BLaER1 (cell line): ENCODE measurements around the gene KIRREL3.
"Not testable (repeated sequence)": the region's sequence is repeated elsewhere in the genome, so short reads cannot be mapped to it uniquely, and the experiment has no call there.

Experiments used
- H3K27ac ChIP-seq: shearing (Covaris generic); formaldehyde crosslinking; 2 replicates; pipeline ENCODE4 v1.8.1; 2022
- H3K27me3 ChIP-seq: shearing (Covaris generic); formaldehyde crosslinking; 2 replicates; pipeline ENCODE4 v1.8.1; 2022
- H3K36me3 ChIP-seq: shearing (Covaris generic); formaldehyde crosslinking; 2 replicates; pipeline ENCODE4 v1.8.1; 2022
- H3K4me1 ChIP-seq: shearing (Covaris generic); formaldehyde crosslinking; 2 replicates; pipeline ENCODE4 v1.8.1; 2022
- H3K4me2 ChIP-seq: shearing (Covaris generic); formaldehyde crosslinking; 2 replicates; pipeline ENCODE4 v1.8.1; 2022
- H3K4me3 ChIP-seq: shearing (Covaris generic); formaldehyde crosslinking; 2 replicates; pipeline ENCODE4 v1.8.1; 2022
- H3K9ac ChIP-seq: shearing (Covaris generic); formaldehyde crosslinking; 2 replicates; pipeline ENCODE4 v1.8.1; 2022
- H3K9me3 ChIP-seq: shearing (Covaris generic); formaldehyde crosslinking; 2 replicates; pipeline ENCODE4 v1.8.1; 2022
- H4K20me1 ChIP-seq: shearing (Covaris generic); formaldehyde crosslinking; 2 replicates; pipeline ENCODE4 v1.8.1; 2022
- Cebpa-rat ChIP-seq: shearing (Covaris generic); IDR thresholded peaks from 2 replicates; pipeline ENCODE4 v1.8.1; 2022

The KIRREL3 gene

DNA sequence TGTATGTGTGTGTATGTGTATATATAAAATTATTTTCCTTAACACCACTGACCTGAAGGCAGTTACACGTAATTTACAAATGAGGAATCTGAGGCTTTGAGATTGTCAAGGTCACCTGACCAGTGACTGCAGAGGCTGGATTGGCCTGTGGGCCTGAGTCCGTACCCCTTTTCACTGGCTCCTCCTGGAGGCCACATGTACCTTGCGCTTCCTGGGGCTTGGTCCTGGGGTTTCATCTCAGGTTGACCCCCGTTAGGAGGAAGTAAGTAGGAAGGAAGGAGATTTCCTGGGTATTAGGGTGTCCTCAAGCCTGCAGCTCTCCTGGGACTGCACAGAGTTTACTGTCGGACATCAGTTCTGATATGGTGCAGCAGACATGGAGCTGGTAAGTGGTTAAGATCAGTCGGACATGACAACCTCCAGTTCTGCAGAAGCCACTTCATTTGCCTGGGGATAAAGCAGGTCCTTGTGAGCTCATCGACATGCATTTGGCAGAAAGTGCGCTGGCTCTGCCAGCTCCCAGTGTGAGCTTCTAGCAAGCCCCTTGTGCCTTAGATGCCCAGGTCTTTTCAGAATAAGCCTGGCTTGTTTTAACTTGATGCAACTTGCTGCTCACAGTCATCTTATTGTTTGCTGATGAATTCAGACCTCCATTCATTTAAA lies 608.5 kb downstream of the KIRREL3 start:
- Histone ChIP-seq H3K36me3 (no peaks in the 10 kb centered on the region), H3K4me2 (peak overlapping the region; percentile 84), H3K4me1 (peaks cover 52% of the 10 kb centered on the region), H3K27ac (peak overlapping the region; percentile 69), H3K27me3 (no peaks in the 10 kb centered on the region), H3K4me3 (peak overlapping the region; percentile 18; the same call in 1 of the 2 replicates), H3K9me3 (no peaks in the 10 kb centered on the region), H4K20me1 (no peaks in the 10 kb centered on the region), H3K9ac (peak overlapping the region; percentile 18; the same call in 1 of the 2 replicates)
- no peak for TF ChIP-seq Cebpa-rat

DNA sequence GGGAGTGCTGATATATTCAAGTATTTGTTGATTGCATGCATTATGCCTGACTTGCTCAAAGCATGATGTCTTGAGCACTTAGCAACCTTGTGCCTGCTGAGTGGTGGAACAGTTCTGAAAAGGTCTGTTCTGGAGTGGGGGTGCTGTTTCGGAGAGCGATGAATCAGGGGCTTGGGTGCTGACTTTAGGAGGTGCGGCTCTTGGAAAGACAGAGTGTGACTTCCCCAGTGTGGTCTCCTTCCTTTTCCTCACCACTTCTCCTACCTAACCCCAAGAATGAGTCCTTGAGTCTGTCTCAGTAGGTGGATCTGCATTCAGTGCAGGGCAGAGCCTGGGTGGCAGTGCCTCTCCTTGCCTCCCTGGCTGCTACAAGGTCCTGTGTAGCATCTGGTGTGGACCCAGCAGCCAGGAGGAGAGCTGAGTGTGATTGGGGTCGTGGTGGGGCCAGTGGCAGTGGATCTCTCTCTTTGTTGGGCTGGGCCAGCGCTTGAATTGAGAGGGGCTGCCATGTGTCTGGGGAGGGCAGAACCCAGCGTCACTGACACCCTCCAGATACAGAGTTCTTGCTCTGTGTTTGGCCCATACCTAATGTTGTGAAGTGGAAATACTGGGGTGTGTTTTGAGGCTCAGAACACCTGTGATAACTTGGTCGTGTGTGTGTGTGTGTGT lies 609.1 kb downstream of the KIRREL3 start:
- Histone ChIP-seq H3K9ac (no peak overlapping the region), H3K4me2 (peak overlapping the region; percentile 84), H3K9me3 (no peaks in the 10 kb centered on the region), H3K4me3 (no peak overlapping the region), H3K36me3 (no peaks in the 10 kb centered on the region), H3K27ac (peak overlapping the region; percentile 69; the same call in 1 of the 2 replicates), H3K27me3 (no peaks in the 10 kb centered on the region), H4K20me1 (peaks cover 6% of the 10 kb centered on the region; the same call in 1 of the 2 replicates), H3K4me1 (peaks cover 59% of the 10 kb centered on the region)
- no peak for TF ChIP-seq Cebpa-rat

DNA sequence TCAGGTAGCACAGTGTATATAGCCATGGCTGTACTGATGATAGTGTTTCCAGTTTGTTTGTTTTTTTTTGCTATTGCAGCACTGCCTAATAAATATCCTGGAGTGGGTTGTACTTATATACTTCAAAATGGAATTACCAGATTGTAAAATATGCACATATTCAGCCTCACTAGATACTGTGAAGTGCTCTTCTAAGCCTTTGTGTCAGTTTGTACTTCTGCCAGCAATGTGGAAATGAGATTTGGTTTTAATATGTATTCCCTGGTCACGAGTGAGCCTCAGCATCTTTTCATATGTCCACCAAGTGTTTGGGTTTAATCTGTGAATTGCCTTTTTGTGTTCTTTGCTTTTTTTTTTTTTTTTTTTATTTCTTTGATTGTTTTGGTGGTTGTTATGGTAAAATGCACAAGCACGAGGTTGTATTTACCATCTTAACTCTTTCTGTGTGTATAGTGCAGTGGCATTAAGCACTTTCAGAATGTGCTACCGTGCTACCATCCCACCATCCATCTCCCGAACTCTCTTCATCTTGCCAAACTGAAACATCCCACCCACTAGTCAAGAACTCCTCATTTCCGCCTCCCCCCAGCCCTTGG lies 610.2 kb downstream of the KIRREL3 start:
- Histone ChIP-seq H3K9me3 (no peaks in the 10 kb centered on the region), H3K36me3 (no peaks in the 10 kb centered on the region), H3K4me1 (peaks cover 69% of the 10 kb centered on the region), H3K27me3 (no peaks in the 10 kb centered on the region), H3K27ac (no peak overlapping the region), H3K4me3 (no peak overlapping the region), H3K4me2 (no peak overlapping the region), H4K20me1 (peaks cover 13% of the 10 kb centered on the region; the same call in 1 of the 2 replicates), H3K9ac (no peak overlapping the region)
- TF ChIP-seq Cebpa-rat: no peak

DNA sequence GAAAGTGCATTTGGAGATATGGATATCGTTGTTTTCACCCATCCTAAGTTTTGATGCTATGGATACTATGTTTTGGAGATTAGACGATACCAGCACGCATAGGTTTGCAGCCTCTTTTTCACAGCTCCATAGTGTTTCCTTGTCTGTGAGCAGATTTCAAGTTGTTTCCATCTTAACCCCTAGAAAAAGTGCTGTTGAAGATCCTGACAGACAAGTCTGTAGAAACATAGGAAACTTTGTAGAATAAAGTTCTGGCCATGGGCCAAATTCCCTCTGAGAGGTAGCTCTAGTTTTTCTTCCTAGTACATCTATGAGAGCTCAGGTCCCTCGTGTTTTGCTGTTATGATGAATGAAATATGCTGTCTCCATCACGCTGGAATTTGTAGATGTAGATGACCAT lies 612.7 kb downstream of the KIRREL3 start:
- no peak overlapping the region for H3K4me3 ChIP-seq
- TF ChIP-seq Cebpa-rat: no peak
- H3K27ac ChIP-seq: no peak overlapping the region
- H3K4me2 ChIP-seq: peak overlapping the region; percentile 81; the same call in 1 of the 2 replicates
- peaks cover 77% of the 10 kb centered on the region for H3K4me1 ChIP-seq
- no peaks in the 10 kb centered on the region for H3K9me3 ChIP-seq
- H4K20me1 ChIP-seq: peaks cover 36% of the 10 kb centered on the region; the same call in 1 of the 2 replicates
- H3K9ac ChIP-seq: no peak overlapping the region
- no peaks in the 10 kb centered on the region for H3K36me3 ChIP-seq
- no peaks in the 10 kb centered on the region for H3K27me3 ChIP-seq

DNA sequence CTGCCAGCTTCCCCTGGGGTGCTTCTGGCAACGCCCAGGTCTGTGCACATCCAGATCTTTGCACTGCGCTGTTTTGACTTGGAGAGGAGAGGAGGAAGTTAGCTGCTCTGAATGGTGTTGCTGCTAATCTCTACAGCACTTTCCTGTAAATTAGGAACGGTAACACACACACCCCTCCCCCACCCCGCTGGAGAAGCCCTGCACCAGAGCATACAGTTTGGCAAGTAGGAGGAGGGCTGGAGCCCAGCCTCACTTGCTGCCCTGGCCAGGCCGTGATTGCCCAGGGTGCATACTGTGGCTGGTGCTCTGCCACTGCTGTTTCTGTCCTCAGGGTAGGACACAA lies 613.9 kb downstream of the KIRREL3 start:
- not testable (repeated sequence) for H3K36me3 ChIP-seq, H3K9me3 ChIP-seq, H3K4me3 ChIP-seq, H3K27me3 ChIP-seq, H3K9ac ChIP-seq
- H3K4me1 ChIP-seq: peaks cover 66% of the 10 kb centered on the region
- peak overlapping the region; percentile 61 for H3K27ac ChIP-seq
- H4K20me1 ChIP-seq: peaks cover 36% of the 10 kb centered on the region; the same call in 1 of the 2 replicates
- H3K4me2 ChIP-seq: peak overlapping the region; percentile 81

GRCh38 chr11:126385991-126386728 lies 614.4 kb downstream of the KIRREL3 start:
- no peaks in the 10 kb centered on the region for H3K27me3 ChIP-seq
- TF ChIP-seq Cebpa-rat: no peak
- peaks cover 60% of the 10 kb centered on the region for H3K4me1 ChIP-seq
- H3K36me3 ChIP-seq: no peaks in the 10 kb centered on the region
- no peak overlapping the region for H3K4me3 ChIP-seq
- H3K27ac ChIP-seq: peak overlapping the region; percentile 56
- peaks cover 36% of the 10 kb centered on the region; the same call in 1 of the 2 replicates for H4K20me1 ChIP-seq
- H3K9me3 ChIP-seq: no peaks in the 10 kb centered on the region
- peak overlapping the region; percentile 81 for H3K4me2 ChIP-seq
- no peak overlapping the region for H3K9ac ChIP-seq

DNA sequence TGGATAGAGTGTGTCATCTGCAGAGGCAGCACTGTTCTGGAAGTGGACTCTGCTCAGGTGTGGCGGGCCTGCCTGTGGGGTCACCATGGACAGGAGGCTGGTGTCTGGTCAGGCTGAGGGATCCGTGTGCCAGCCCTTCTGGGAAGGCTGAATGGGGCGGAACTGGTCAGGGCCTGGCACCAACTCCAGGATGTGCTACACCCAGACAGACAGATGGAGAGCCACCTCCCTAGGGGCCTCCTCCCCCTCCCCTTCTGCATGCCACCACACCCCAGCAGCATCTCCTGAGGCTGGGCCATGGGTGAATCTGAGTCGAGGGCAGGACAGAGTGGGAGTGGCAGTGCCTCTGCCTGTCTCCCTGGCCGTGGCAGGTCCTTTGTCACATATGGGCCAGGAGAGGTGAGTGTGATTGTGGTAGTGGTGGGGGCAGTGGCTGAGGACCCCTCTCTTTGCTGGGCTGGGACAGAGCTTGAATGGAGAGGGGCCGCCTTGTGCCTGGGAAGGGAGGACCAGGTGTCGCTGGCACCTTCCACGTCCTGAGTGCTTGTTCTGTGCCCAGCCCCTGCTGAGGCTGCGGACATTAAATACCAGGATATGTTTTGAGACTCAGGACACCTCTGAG lies 616.0 kb downstream of the KIRREL3 start:
- no peak overlapping the region for H3K4me3 ChIP-seq
- H3K9me3 ChIP-seq: no peaks in the 10 kb centered on the region
- no peaks in the 10 kb centered on the region for H3K27me3 ChIP-seq
- peaks cover 56% of the 10 kb centered on the region for H3K4me1 ChIP-seq
- peak overlapping the region; percentile 44 for H3K4me2 ChIP-seq
- H3K36me3 ChIP-seq: no peaks in the 10 kb centered on the region
- peaks cover 49% of the 10 kb centered on the region; the same call in 1 of the 2 replicates for H4K20me1 ChIP-seq
- H3K9ac ChIP-seq: no peak overlapping the region
- H3K27ac ChIP-seq: peak overlapping the region; percentile 44; the same call in 1 of the 2 replicates
- no peak for TF ChIP-seq Cebpa-rat

GRCh38 chr11:126383339-126384335 lies 616.9 kb downstream of the KIRREL3 start:
- no peaks in the 10 kb centered on the region for H3K9me3 ChIP-seq
- H3K27ac ChIP-seq: peak overlapping the region; percentile 44
- H3K27me3 ChIP-seq: no peaks in the 10 kb centered on the region
- TF ChIP-seq Cebpa-rat: no peak
- peaks cover 54% of the 10 kb centered on the region for H3K4me1 ChIP-seq
- no peak overlapping the region for H3K4me3 ChIP-seq
- H3K4me2 ChIP-seq: peak overlapping the region; percentile 44
- peaks cover 49% of the 10 kb centered on the region; the same call in 1 of the 2 replicates for H4K20me1 ChIP-seq
- no peak overlapping the region for H3K9ac ChIP-seq
- H3K36me3 ChIP-seq: no peaks in the 10 kb centered on the region

- not testable (repeated sequence) for H3K9ac ChIP-seq, H3K36me3 ChIP-seq, H3K27me3 ChIP-seq, H3K4me3 ChIP-seq, H3K9me3 ChIP-seq, H3K27ac ChIP-seq, H3K4me2 ChIP-seq
- H4K20me1 ChIP-seq: peaks cover 49% of the 10 kb centered on the region; the same call in 1 of the 2 replicates
- peaks cover 44% of the 10 kb centered on the region for H3K4me1 ChIP-seq
Measured at GRCh38 chr11:126382641-126383040, 617.9 kb downstream of the KIRREL3 start.

GRCh38 chr11:126381960-126382359 lies 618.6 kb downstream of the KIRREL3 start:
- H3K4me3 ChIP-seq, H3K4me2 ChIP-seq, H3K27ac ChIP-seq, H3K27me3 ChIP-seq, H3K9me3 ChIP-seq, H3K9ac ChIP-seq, H3K36me3 ChIP-seq: not testable (repeated sequence)
- peaks cover 48% of the 10 kb centered on the region; the same call in 1 of the 2 replicates for H4K20me1 ChIP-seq
- H3K4me1 ChIP-seq: peaks cover 37% of the 10 kb centered on the region
